ENCODE data around the gene PLD6.
"Not testable (repeated sequence)": the region's sequence is repeated elsewhere in the genome, so short reads cannot be mapped to it uniquely, and the experiment has no call there.

DNA sequence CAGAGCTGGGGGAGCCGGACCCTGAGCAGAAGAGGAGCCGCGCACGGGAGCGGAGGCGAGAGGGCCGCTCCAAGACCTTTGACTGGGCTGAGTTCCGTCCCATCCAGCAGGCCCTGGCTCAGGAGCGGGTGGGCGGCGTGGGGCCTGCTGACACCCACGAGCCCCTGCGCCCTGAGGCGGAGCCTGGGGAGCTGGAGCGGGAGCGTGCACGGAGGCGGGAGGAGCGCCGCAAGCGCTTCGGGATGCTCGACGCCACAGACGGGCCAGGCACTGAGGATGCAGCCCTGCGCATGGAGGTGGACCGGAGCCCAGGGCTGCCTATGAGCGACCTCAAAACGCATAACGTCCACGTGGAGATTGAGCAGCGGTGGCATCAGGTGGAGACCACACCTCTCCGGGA is 47.6 kb downstream of the PLD6 start:
- not testable (repeated sequence) for TF ChIP-seq ZNF274 (IDR thresholded peaks at IDR 0.05; ENCODE audit: low read depth, low read length); YY1 (IDR thresholded peaks at IDR 0.05; ENCODE audit: insufficient read depth, insufficient read length); SUZ12 (IDR thresholded peaks at IDR 0.05; ENCODE audit: extremely low read depth, insufficient read depth, insufficient read length)

Measured in NT2/D1 (cell line).